Neuronal stem cell (in vitro differentiated cells): ENCODE measurements around the gene WDR36.

Experiments
- DNase-seq: peaks from one replicate; pipeline ENCODE4 v3.0.0-alpha.2; 2013; ENCODE audit warnings: low spot score
- H2AFZ ChIP-seq: one replicate; pipeline ENCODE4 v1.6.1; 2013; ENCODE audit warnings: mild to moderate bottlenecking, low read length, inconsistent platforms
- H2AK5ac ChIP-seq: 2 replicates; pipeline ENCODE4 v1.6.1; 2013; ENCODE audit warnings: low read depth, mild to moderate bottlenecking, inconsistent platforms, low read length, moderate library complexity, mixed read lengths
- H2BK120ac ChIP-seq: 2 replicates; pipeline ENCODE4 v1.6.1; 2013; ENCODE audit warnings: low read depth, mild to moderate bottlenecking, inconsistent platforms, low read length, moderate library complexity, mixed read lengths
- H2BK12ac ChIP-seq: one replicate; pipeline ENCODE4 v1.6.1; 2013; ENCODE audit warnings: low read length, inconsistent platforms
- H2BK15ac ChIP-seq: 2 replicates; pipeline ENCODE4 v1.6.1; 2013; ENCODE audit warnings: mild to moderate bottlenecking, low read length, inconsistent platforms, mixed read lengths
- H2BK5ac ChIP-seq: one replicate; pipeline ENCODE4 v1.6.1; 2013; ENCODE audit warnings: inconsistent platforms, mild to moderate bottlenecking, low read length, moderate library complexity
- H3K14ac ChIP-seq: one replicate; pipeline ENCODE4 v1.6.1; 2013; ENCODE audit warnings: low read length, inconsistent platforms
- H3K18ac ChIP-seq: 2 replicates; pipeline ENCODE4 v1.6.1; 2013; ENCODE audit warnings: low read length, inconsistent platforms
- H3K23ac ChIP-seq: 2 replicates; pipeline ENCODE4 v1.6.1; 2013; ENCODE audit warnings: low read depth, mild to moderate bottlenecking, mixed read lengths, low read length, inconsistent platforms; ENCODE audit not compliant: poor library complexity
- H3K27ac ChIP-seq: replicated peaks from 3 replicates; pipeline ENCODE4 v1.5.1; 2013; ENCODE audit warnings: low read length, inconsistent platforms
- H3K27me3 ChIP-seq, 3 experiments: 2 replicates each; pipeline ENCODE4 v1.6.1; 2013; ENCODE audit warnings: low read length in 3 of 3, mild to moderate bottlenecking in 2 of 3, inconsistent platforms in 1 of 3, low read depth in 1 of 3, mixed read lengths in 1 of 3, moderate library complexity in 1 of 3; ENCODE audit not compliant: control insufficient read depth in 3 of 3, insufficient read depth in 3 of 3
- H3K36me3 ChIP-seq, 2 donors: replicated peaks in 1 of 2; 2 replicates each; pipeline ENCODE4 v1.6.1; 2013; ENCODE audit warnings: low read length in 2 of 2; ENCODE audit not compliant: control insufficient read depth in 2 of 2, insufficient read depth in 2 of 2
- H3K4ac ChIP-seq: 2 replicates; pipeline ENCODE4 v1.6.1; 2013; ENCODE audit warnings: inconsistent platforms, mild to moderate bottlenecking, low read length, moderate library complexity
- H3K4me1 ChIP-seq, 2 donors: 1 replicate in 1 of 2; 2 replicates in 1 of 2; pipeline ENCODE4 v1.6.1; 2013; ENCODE audit warnings: low read length in 2 of 2, low read depth in 1 of 2; ENCODE audit not compliant: control insufficient read depth in 2 of 2, insufficient read depth in 1 of 2
- H3K4me2 ChIP-seq: one replicate; pipeline ENCODE4 v1.6.1; 2013; ENCODE audit warnings: mild to moderate bottlenecking, low read length, inconsistent platforms; ENCODE audit not compliant: insufficient read depth, poor library complexity, severe bottlenecking
- H3K4me3 ChIP-seq, 2 donors: 2 replicates each; pipeline ENCODE4 v1.5.1; 2013; ENCODE audit warnings: low read length in 2 of 2, mild to moderate bottlenecking in 2 of 2, inconsistent platforms in 1 of 2, moderate library complexity in 1 of 2
- H3K79me1 ChIP-seq: one replicate; pipeline ENCODE4 v1.6.1; 2013; ENCODE audit warnings: low read depth, mild to moderate bottlenecking, inconsistent platforms, low read length, moderate library complexity
- H3K9ac ChIP-seq: one replicate; pipeline ENCODE4 v1.6.1; 2013; ENCODE audit warnings: mild to moderate bottlenecking, low read depth, low read length, inconsistent platforms; ENCODE audit not compliant: poor library complexity
- H3K9me3 ChIP-seq, 2 donors: replicated peaks in 1 of 2; 2 replicates each; pipeline versions ENCODE3 to v1.6.1; 2013; ENCODE audit warnings: low read length in 2 of 2, mild to moderate bottlenecking in 2 of 2, inconsistent platforms in 1 of 2, low read depth in 1 of 2, mixed read lengths in 1 of 2, moderate library complexity in 1 of 2; ENCODE audit not compliant: control insufficient read depth in 2 of 2, insufficient read depth in 1 of 2
- H4K8ac ChIP-seq: one replicate; pipeline ENCODE4 v1.6.1; 2013; ENCODE audit warnings: low read depth, mild to moderate bottlenecking, inconsistent platforms, low read length, moderate library complexity
- H4K91ac ChIP-seq: one replicate; pipeline ENCODE4 v1.6.1; 2013; ENCODE audit warnings: low read length, low read depth, mild to moderate bottlenecking, inconsistent platforms; ENCODE audit not compliant: poor library complexity
- WGBS, 2 donors: extraction: QIAGEN DNeasy Blood & Tissue Kit; methylation state at CpG; one replicate each; pipeline ENCODE4 v1.1.7; 2013; ENCODE audit warnings: missing lambda C conversion rate in 2 of 2, mixed read lengths in 1 of 2; ENCODE audit not compliant: insufficient read length in 2 of 2, insufficient replicate concordance in 1 of 2; ENCODE audit errors: extremely low coverage in 2 of 2; 5-methylcytosine and 5-hydroxymethylcytosine counted together

WDR36 gene

DNA sequence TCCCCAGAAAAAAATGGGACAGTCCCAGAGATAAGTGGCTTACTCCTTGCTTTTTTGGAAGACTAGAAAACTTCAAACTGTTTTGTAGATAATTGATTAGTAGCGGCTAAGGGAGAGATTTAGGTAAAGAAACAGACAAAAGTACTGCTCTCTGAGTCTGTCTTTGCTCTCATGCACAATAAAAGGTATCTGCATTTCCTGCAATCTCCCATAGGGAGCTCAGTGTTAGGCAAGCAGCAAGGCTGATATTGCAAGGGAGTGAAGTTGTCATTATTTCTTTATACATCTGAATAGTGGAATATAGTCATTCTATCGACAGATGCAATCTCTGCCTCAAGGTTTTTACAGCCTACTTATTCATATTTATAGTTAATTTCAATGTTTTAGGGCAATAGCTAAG lies 77.1 kb downstream of the WDR36 start:
- no peak overlapping the region for H3K14ac ChIP-seq
- no peak overlapping the region for H4K91ac ChIP-seq
- no peak overlapping the region for H2BK12ac ChIP-seq
- no peak overlapping the region for H3K4me3 ChIP-seq
- WGBS, 2 donors = no CpG with 5 or more reads among the region's 2 CpGs
- H3K79me1 ChIP-seq = no peaks in the 10 kb centered on the region
- H3K18ac ChIP-seq = no peak overlapping the region
- H2BK120ac ChIP-seq = no peak overlapping the region
- H2BK15ac ChIP-seq = no peak overlapping the region
- no peak overlapping the region for H2AK5ac ChIP-seq
- H3K9me3 ChIP-seq = no peaks in the 10 kb centered on the region
- H3K4me1 ChIP-seq = no peaks in the 10 kb centered on the region
- no peaks in the 10 kb centered on the region for H3K27me3 ChIP-seq
- H4K8ac ChIP-seq = no peak overlapping the region
- H2AFZ ChIP-seq = peak overlapping the region; percentile 61
- no peak for DNase-seq
- H3K4me2 ChIP-seq = no peak overlapping the region
- no peak overlapping the region for H2BK5ac ChIP-seq
- no peaks in the 10 kb centered on the region for H3K36me3 ChIP-seq
- no peak overlapping the region for H3K23ac ChIP-seq
- no peak overlapping the region for H3K9ac ChIP-seq
- H3K4ac ChIP-seq = no peak overlapping the region
- no peak overlapping the region for H3K27ac ChIP-seq

DNA sequence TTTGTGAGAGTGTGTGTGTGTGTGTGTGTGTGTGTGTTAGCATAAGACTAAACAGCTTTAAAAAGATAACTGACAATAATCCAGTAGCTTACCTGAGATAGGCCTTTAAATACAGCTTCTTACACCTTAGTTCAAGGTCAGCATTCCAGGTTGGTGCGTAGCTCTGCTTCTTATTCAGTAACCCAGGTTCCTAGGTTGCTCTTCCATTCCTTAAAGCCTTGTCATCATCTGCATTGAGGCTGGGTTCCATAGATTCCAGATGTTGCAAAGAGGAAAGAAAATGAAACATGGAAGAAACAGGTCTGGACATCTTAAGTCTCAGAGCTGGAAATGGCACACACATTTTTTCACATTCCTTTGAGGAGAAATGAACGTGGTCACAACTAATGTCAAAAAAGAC lies 78.1 kb downstream of the WDR36 start:
- no peak overlapping the region for H3K18ac ChIP-seq
- no peak overlapping the region for H2BK15ac ChIP-seq
- no peak overlapping the region for H2AFZ ChIP-seq
- no peak overlapping the region for H2AK5ac ChIP-seq
- no peak overlapping the region for H3K14ac ChIP-seq
- H3K4me1 ChIP-seq = no peaks in the 10 kb centered on the region
- no peak overlapping the region for H3K23ac ChIP-seq
- no peak overlapping the region for H2BK12ac ChIP-seq
- no peak overlapping the region for H3K9ac ChIP-seq
- DNase-seq = no peak
- H3K4ac ChIP-seq = no peak overlapping the region
- H4K8ac ChIP-seq = no peak overlapping the region
- no peaks in the 10 kb centered on the region for H3K27me3 ChIP-seq
- H3K4me2 ChIP-seq = no peak overlapping the region
- H3K79me1 ChIP-seq = no peaks in the 10 kb centered on the region
- no CpG with 5 or more reads among the region's 2 CpGs for WGBS, 2 donors
- H2BK5ac ChIP-seq = no peak overlapping the region
- H3K36me3 ChIP-seq = no peaks in the 10 kb centered on the region
- H3K9me3 ChIP-seq = no peaks in the 10 kb centered on the region
- H4K91ac ChIP-seq = no peak overlapping the region
- H3K27ac ChIP-seq = no peak overlapping the region
- no peak overlapping the region for H2BK120ac ChIP-seq
- no peak overlapping the region for H3K4me3 ChIP-seq

DNA sequence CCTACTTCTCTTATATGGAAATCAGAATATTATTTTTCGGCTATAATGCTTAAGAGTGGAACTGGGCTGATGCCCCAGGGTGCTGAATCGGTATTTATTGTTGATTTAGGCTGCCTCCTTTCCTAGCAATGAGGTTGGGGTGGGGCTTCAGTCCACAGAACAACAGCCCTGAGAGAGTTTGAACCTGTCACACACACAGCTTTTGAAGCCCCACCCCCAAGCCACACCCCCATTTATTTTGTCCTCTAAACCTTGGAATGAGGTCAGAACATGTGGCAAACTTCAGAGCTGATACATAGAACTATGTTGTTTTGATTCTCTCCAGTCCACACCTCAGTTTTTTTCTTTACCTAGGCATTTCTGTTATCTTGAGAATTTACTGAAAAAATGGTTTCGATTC lies 80.4 kb downstream of the WDR36 start:
- Histone ChIP-seq H3K23ac (no peak overlapping the region), H3K4ac (no peak overlapping the region), H3K27me3 (no peaks in the 10 kb centered on the region), H4K91ac (no peak overlapping the region), H2AK5ac (no peak overlapping the region), H2BK5ac (no peak overlapping the region), H2AFZ (no peak overlapping the region), H3K36me3 (no peaks in the 10 kb centered on the region), H3K14ac (no peak overlapping the region), H3K18ac (no peak overlapping the region), H3K27ac (no peak overlapping the region), H3K4me3 (no peak overlapping the region), H3K9me3 (no peaks in the 10 kb centered on the region), H2BK15ac (no peak overlapping the region), H3K9ac (no peak overlapping the region), H4K8ac (no peak overlapping the region), H3K4me1 (no peaks in the 10 kb centered on the region), H2BK120ac (no peak overlapping the region), H2BK12ac (no peak overlapping the region), H3K4me2 (no peak overlapping the region), H3K79me1 (no peaks in the 10 kb centered on the region)
- no peak for DNase-seq
- WGBS, 2 donors = no CpG with 5 or more reads among the region's 3 CpGs

DNA sequence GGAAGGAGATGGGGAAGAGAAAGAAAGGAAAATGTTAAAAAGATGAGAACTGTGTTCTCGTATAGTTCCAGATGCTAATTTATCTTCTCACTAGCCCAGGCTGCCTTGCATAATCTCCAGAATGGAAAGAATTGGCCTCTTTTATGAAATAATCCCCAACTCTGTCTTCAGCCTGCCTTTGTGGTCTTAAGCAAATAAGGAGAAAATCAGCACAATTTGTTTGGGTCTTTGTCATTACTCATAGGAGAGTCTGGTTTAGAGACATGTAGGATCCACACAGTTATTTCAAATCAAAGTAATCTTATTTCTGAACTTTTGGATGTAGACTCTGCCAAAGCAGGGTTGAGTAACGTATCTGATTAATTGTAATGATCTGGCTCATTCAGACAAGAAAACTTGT lies 81.3 kb downstream of the WDR36 start:
- no peaks in the 10 kb centered on the region for H3K9me3 ChIP-seq
- H2AFZ ChIP-seq = no peak overlapping the region
- H2BK120ac ChIP-seq = no peak overlapping the region
- H2BK15ac ChIP-seq = no peak overlapping the region
- no peak overlapping the region for H3K4ac ChIP-seq
- H3K36me3 ChIP-seq = no peaks in the 10 kb centered on the region
- no peak overlapping the region for H2AK5ac ChIP-seq
- no peak overlapping the region for H2BK5ac ChIP-seq
- no peaks in the 10 kb centered on the region for H3K27me3 ChIP-seq
- no peak overlapping the region for H4K91ac ChIP-seq
- H3K4me2 ChIP-seq = no peak overlapping the region
- H4K8ac ChIP-seq = no peak overlapping the region
- no peak overlapping the region for H2BK12ac ChIP-seq
- no peak overlapping the region for H3K23ac ChIP-seq
- no peaks in the 10 kb centered on the region for H3K4me1 ChIP-seq
- no peak overlapping the region for H3K9ac ChIP-seq
- no peak overlapping the region for H3K18ac ChIP-seq
- no peaks in the 10 kb centered on the region for H3K79me1 ChIP-seq
- H3K27ac ChIP-seq = no peak overlapping the region
- WGBS, 2 donors = no CpG with 5 or more reads among the region's 2 CpGs
- H3K4me3 ChIP-seq = no peak overlapping the region
- no peak for DNase-seq
- H3K14ac ChIP-seq = no peak overlapping the region
